Gastrocnemius medialis (tissue), 4 donors: ENCODE data around the gene RPL4.
"Not testable (repeated sequence)": the region's sequence is repeated elsewhere in the genome, so short reads cannot be mapped to it uniquely, and the experiment has no call there.

Source experiments
- CTCF ChIP-seq, 5 experiments: fragments of 450-650 bp in 3 of 5; fragments of 200-600 bp in 2 of 5; sonication (generic) in 2 of 5; IDR thresholded peaks in 4 of 5; conservative IDR thresholded peaks in 1 of 5; 1 replicate in 4 of 5; 2 replicates in 1 of 5; pipeline ENCODE4 v1.5.1; 2016 to 2019; ENCODE audit warnings: antibody characterized with exemption in 5 of 5, mild to moderate bottlenecking in 3 of 5, moderate library complexity in 3 of 5
- POLR2A ChIP-seq, 2 donors: fragments of 450-650 bp; IDR thresholded peaks; one replicate each; pipeline ENCODE4 v1.6.1; 2017; ENCODE audit warnings: antibody characterized with exemption in 2 of 2, mild to moderate bottlenecking in 2 of 2, moderate library complexity in 2 of 2

- TF ChIP-seq CTCF (IDR thresholded peaks at IDR 0.05 in 4 of 5, conservative IDR thresholded peaks at IDR 0.05 in 1 of 5); POLR2A (IDR thresholded peaks at IDR 0.05): not testable (repeated sequence)
Measured at GRCh38 chr15:66461294-66461693, 43.4 kb downstream of the RPL4 start.
